Ishikawa (cell line): Measurements from ENCODE around the gene ATG4A.

Experiments
- CEBPB ChIP-seq: IDR thresholded peaks from 2 replicates; pipeline ENCODE4 v1.6.1; 2012
- CREB1 ChIP-seq: IDR thresholded peaks from 2 replicates; pipeline ENCODE4 v1.6.1; 2012; ENCODE audit warnings: low read depth
- EGR1 ChIP-seq: IDR thresholded peaks from 2 replicates; pipeline ENCODE4 v1.6.1; 2012
- EP300 ChIP-seq: IDR thresholded peaks from 2 replicates; pipeline ENCODE4 v1.6.1; 2012; ENCODE audit warnings: borderline replicate concordance
- FOXM1 ChIP-seq: IDR thresholded peaks from 2 replicates; pipeline ENCODE4 v1.6.1; 2012; ENCODE audit warnings: low read depth, borderline replicate concordance
- NFIC ChIP-seq: IDR thresholded peaks from 2 replicates; pipeline ENCODE4 v1.6.1; 2012
- RAD21 ChIP-seq: IDR thresholded peaks from 2 replicates; pipeline ENCODE4 v1.6.1; 2012; ENCODE audit warnings: low read depth
- TAF1 ChIP-seq: IDR thresholded peaks from 2 replicates; pipeline ENCODE4 v1.6.1; 2012; ENCODE audit warnings: low read depth, mild to moderate bottlenecking
- TCF12 ChIP-seq: IDR thresholded peaks from 2 replicates; pipeline ENCODE4 v1.6.1; 2012; ENCODE audit warnings: low read depth
- TEAD4 ChIP-seq: IDR thresholded peaks from 2 replicates; pipeline ENCODE4 v1.6.1; 2012
- YY1 ChIP-seq: IDR thresholded peaks from 2 replicates; pipeline ENCODE4 v1.6.1; 2012; ENCODE audit warnings: low read depth
- ZBTB7A ChIP-seq: IDR thresholded peaks from 2 replicates; pipeline ENCODE4 v1.6.1; 2012; ENCODE audit warnings: low read depth
- TF ChIP-seq, protein P1 (sequence below): IDR thresholded peaks from 2 replicates; pipeline ENCODE4 v1.6.1; 2012
- TF ChIP-seq, protein P2 (sequence below): IDR thresholded peaks from 2 replicates; pipeline ENCODE4 v1.6.1; 2012
- TF ChIP-seq, protein P3 (sequence below): IDR thresholded peaks from 2 replicates; pipeline ENCODE4 v1.6.1; 2012; ENCODE audit warnings: low read depth, mild to moderate bottlenecking

Gene ATG4A

DNA sequence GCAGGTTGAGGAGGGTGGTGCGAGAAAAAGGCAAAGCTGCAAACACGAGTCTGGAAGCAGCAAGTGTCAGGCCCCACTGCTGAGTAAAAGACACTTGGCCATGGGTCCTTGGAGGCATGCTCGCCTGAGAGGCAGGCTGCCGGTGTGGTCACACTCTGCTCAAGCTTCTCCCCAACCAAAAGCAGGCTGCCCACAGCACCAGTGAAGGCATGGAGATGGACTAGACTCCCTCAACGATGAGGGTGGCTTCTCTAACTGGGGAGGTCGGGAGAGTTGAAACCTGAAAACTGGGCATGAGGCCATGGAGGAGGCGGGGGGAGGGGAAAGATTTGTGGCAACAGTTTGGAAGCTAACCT is 86.5 kb downstream of the ATG4A start:
- TF ChIP-seq NFIC (no peak), RAD21 (no peak), TAF1 (no peak), EP300 (no peak), YY1 (no peak), TCF12 (no peak), CEBPB (no peak), EGR1 (no peak), ZBTB7A (no peak)
- TF ChIP-seq, protein P1, sequence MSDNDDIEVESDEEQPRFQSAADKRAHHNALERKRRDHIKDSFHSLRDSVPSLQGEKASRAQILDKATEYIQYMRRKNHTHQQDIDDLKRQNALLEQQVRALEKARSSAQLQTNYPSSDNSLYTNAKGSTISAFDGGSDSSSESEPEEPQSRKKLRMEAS = no peak
- TF ChIP-seq, protein P2, sequence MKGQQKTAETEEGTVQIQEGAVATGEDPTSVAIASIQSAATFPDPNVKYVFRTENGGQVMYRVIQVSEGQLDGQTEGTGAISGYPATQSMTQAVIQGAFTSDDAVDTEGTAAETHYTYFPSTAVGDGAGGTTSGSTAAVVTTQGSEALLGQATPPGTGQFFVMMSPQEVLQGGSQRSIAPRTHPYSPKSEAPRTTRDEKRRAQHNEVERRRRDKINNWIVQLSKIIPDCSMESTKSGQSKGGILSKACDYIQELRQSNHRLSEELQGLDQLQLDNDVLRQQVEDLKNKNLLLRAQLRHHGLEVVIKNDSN = no peak

DNA sequence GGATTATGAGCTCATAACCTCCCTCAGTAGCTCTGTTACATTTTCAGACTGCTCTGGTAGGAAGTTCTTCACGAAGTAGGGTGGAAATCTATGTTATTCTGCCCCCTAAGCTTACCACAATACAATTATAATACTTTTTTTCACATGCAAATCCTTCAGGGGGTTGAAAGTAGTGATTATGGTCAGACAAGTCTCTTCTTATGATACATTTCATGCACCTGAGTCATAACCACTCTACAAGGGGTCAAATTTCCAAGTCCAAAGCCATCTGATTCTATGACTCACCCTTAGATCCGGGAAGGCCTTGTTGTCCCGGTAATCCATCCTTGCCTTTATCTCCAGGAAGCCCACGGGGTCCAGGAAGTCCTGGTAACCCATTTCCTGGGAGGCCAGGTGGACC is 95.2 kb downstream of the ATG4A start:
- TF ChIP-seq FOXM1 (no peak), NFIC (no peak), CEBPB (no peak), EGR1 (no peak), CREB1 (no peak), TCF12 (no peak), RAD21 (no peak), TAF1 (no peak), ZBTB7A (no peak), TEAD4 (no peak), EP300 (no peak), YY1 (no peak)
- TF ChIP-seq, protein P3, sequence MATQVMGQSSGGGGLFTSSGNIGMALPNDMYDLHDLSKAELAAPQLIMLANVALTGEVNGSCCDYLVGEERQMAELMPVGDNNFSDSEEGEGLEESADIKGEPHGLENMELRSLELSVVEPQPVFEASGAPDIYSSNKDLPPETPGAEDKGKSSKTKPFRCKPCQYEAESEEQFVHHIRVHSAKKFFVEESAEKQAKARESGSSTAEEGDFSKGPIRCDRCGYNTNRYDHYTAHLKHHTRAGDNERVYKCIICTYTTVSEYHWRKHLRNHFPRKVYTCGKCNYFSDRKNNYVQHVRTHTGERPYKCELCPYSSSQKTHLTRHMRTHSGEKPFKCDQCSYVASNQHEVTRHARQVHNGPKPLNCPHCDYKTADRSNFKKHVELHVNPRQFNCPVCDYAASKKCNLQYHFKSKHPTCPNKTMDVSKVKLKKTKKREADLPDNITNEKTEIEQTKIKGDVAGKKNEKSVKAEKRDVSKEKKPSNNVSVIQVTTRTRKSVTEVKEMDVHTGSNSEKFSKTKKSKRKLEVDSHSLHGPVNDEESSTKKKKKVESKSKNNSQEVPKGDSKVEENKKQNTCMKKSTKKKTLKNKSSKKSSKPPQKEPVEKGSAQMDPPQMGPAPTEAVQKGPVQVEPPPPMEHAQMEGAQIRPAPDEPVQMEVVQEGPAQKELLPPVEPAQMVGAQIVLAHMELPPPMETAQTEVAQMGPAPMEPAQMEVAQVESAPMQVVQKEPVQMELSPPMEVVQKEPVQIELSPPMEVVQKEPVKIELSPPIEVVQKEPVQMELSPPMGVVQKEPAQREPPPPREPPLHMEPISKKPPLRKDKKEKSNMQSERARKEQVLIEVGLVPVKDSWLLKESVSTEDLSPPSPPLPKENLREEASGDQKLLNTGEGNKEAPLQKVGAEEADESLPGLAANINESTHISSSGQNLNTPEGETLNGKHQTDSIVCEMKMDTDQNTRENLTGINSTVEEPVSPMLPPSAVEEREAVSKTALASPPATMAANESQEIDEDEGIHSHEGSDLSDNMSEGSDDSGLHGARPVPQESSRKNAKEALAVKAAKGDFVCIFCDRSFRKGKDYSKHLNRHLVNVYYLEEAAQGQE = no peak
- TF ChIP-seq, protein P2 = no peak
- TF ChIP-seq, protein P1 = no peak

DNA sequence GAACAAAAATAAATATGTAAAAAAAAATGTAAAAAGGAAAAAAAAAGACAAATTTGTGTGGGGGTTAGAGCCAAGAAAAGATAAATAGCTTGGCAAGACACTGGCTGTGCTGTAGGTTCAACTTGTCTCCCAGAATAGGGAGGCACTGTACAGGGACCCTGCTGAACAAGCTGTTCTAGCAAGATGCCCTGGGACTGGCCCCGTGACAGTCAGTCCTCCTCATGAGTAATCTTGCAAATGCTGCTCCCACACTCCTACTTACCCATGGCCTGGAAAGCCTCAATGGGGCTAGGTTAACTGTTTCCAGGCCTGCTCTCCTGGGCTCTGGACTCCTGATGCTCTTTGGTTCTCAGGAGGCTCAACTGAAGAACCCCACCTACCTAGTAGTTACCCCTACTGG is 106.8 kb downstream of the ATG4A start:
- no peak for TF ChIP-seq CREB1
- no peak for TF ChIP-seq TCF12
- no peak for TF ChIP-seq EGR1

DNA sequence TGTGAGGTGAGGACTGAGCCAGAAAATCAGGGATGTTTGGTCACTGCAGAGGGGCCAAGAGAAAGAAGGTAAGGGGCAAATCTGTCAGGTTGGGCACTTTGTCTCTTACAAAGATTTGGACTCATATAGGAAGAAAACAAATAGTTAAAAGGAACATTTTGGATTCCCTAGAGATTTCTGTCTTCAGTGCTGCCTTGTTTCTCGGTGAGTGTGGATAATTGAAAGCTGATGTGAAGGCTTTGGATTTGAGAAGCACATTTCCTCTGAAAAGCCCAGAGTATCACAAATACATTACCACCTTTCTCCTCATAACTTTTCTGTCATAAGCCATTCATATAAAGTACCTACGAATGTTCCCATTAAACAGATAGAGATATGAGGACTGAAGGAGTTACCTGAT is 107.5 kb downstream of the ATG4A start:
- TF ChIP-seq, protein P2 = no peak
- TF ChIP-seq TAF1 (no peak), EP300 (no peak), FOXM1 (no peak), EGR1 (no peak), CREB1 (no peak), TCF12 (no peak), NFIC (no peak), YY1 (no peak), RAD21 (no peak), TEAD4 (no peak), ZBTB7A (no peak), CEBPB (no peak)
- TF ChIP-seq, protein P1 = no peak
- TF ChIP-seq, protein P3 = no peak

DNA sequence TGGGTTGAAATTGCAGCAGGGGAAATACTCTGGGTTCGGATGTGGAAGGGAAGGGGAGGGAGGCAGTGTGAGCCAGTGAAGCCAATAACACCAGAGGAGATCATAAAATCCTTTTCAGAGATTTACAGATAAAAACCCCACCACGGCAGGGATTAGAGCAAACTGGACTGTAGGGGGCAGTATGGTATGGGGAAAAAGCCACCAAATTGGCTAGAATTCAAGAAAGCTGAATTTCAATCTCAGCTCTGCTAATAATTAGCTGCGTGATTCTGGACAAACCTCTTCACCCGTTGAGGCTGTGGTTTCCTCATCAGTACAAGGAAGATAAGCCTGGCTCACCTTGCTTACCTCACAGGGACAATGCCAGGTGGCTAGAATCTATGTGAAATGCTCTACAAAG is 108.1 kb downstream of the ATG4A start:
- TF ChIP-seq EP300 (no peak), RAD21 (peak; percentile 68), CEBPB (no peak), YY1 (no peak), NFIC (peak; percentile 83)

DNA sequence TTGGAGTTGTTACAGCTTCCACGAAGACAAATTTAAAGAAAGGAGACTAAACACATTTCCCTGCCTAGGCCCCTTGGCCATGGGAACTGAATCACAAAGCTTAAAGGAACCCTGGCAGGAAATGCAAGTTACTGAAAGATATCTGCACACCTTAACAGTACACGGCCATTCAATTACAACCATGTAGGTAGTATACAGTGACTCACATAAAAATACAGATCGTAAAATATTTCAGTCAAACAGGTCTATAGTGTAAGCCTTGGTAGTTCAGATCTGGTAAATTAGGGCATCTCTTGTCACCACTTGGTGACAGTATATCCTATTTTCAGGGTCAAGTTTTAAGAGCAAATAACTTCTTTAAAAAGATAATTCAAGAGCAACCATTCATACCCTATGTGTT is 112.0 kb downstream of the ATG4A start:
- no peak for TF ChIP-seq ZBTB7A
- no peak for TF ChIP-seq FOXM1
- no peak for TF ChIP-seq CEBPB
